Osteoblast (primary cell): ENCODE data around the gene SFRP2. TPM values are rescaled to one million over a fixed set of nuclear protein-coding genes. Genes with fewer than 3 reads are reported as not detected.

Source experiments
- DNase-seq: peaks from one replicate; pipeline ENCODE4 v3.0.0; 2011; ENCODE audit warnings: low spot score, mixed read lengths; ENCODE audit not compliant: insufficient read length; ENCODE audit errors: missing footprints
- H2AFZ ChIP-seq: 2 replicates; pipeline ENCODE4 v1.6.0; 2011; ENCODE audit warnings: mild to moderate bottlenecking, low read length
- H3K27ac ChIP-seq: 2 replicates; pipeline ENCODE4 v1.5.1; 2011; ENCODE audit warnings: mild to moderate bottlenecking, low read depth, low read length, moderate library complexity
- H3K27me3 ChIP-seq: 2 replicates; pipeline ENCODE4 v1.6.0; 2012; ENCODE audit warnings: mild to moderate bottlenecking, control low read depth, inconsistent platforms, low read length, moderate library complexity; ENCODE audit not compliant: insufficient read depth
- H3K36me3 ChIP-seq: 2 replicates; pipeline ENCODE4 v1.5.1; 2011; ENCODE audit warnings: mild to moderate bottlenecking, low read length, control low read depth, moderate library complexity; ENCODE audit not compliant: insufficient read depth
- H3K4me1 ChIP-seq: 2 replicates; pipeline ENCODE4 v1.5.1; 2011; ENCODE audit warnings: mild to moderate bottlenecking, low read length, control low read depth, moderate library complexity; ENCODE audit not compliant: insufficient read depth
- H3K4me2 ChIP-seq: 2 replicates; pipeline ENCODE4 v1.6.0; 2011; ENCODE audit warnings: mild to moderate bottlenecking, low read length; ENCODE audit not compliant: insufficient read depth
- H3K4me3 ChIP-seq: fragments of 200-600 bp; sonication (generic); 3 replicates; pipeline ENCODE4 v1.5.1; 2012; ENCODE audit warnings: mild to moderate bottlenecking, low read length, inconsistent platforms; ENCODE audit not compliant: insufficient read depth
- H3K79me2 ChIP-seq: 2 replicates; pipeline ENCODE4 v1.6.0; 2012; ENCODE audit warnings: mild to moderate bottlenecking, low read length, control low read depth, inconsistent platforms; ENCODE audit not compliant: insufficient read depth
- H3K9me3 ChIP-seq: 2 replicates; pipeline ENCODE4 v1.5.1; 2011; ENCODE audit warnings: low read depth, low read length, control low read depth
- H4K20me1 ChIP-seq: 2 replicates; pipeline ENCODE4 v1.6.0; 2012; ENCODE audit warnings: mild to moderate bottlenecking, low read length, control low read depth; ENCODE audit not compliant: insufficient read depth
- CTCF ChIP-seq: IDR thresholded peaks from 2 replicates; pipeline ENCODE4 v1.5.1; 2011; ENCODE audit warnings: mild to moderate bottlenecking, low read depth, low read length, moderate library complexity; ENCODE audit errors: extremely low read depth
- total RNA-seq: library from RNA; depleted of rRNA; stranded (reverse); fragments of >200 nt; gene quantifications from 2 replicates; pipeline ENCODE4 v1.2.3, GENCODE V29; 2012

The SFRP2 gene
- total RNA-seq, 1 donor = not detected

- no peak overlapping the region for H3K4me2 ChIP-seq
- no peaks in the 10 kb centered on the region for H3K36me3 ChIP-seq
- no peak for TF ChIP-seq CTCF
- H3K27ac ChIP-seq = no peak overlapping the region
- no peaks in the 10 kb centered on the region for H3K9me3 ChIP-seq
- DNase-seq = no peak
- no peaks in the 10 kb centered on the region for H3K4me1 ChIP-seq
- no peak overlapping the region for H3K4me3 ChIP-seq
- no peak overlapping the region for H2AFZ ChIP-seq
- H3K79me2 ChIP-seq = no peaks in the 10 kb centered on the region
- no peaks in the 10 kb centered on the region for H4K20me1 ChIP-seq
- H3K27me3 ChIP-seq = no peaks in the 10 kb centered on the region
These were observed 27.7 kb upstream of the SFRP2 start for GRCh38 chr4:153816542-153816941.

GRCh38 chr4:153814789-153815188 lies 25.9 kb upstream of the SFRP2 start:
- no peaks in the 10 kb centered on the region for H3K4me1 ChIP-seq
- no peaks in the 10 kb centered on the region for H3K27me3 ChIP-seq
- H3K4me2 ChIP-seq = no peak overlapping the region
- H3K36me3 ChIP-seq = no peaks in the 10 kb centered on the region
- no peak overlapping the region for H2AFZ ChIP-seq
- no peaks in the 10 kb centered on the region for H4K20me1 ChIP-seq
- H3K4me3 ChIP-seq = no peak overlapping the region
- no peaks in the 10 kb centered on the region for H3K79me2 ChIP-seq
- H3K9me3 ChIP-seq = no peaks in the 10 kb centered on the region
- no peak for DNase-seq
- TF ChIP-seq CTCF = no peak
- H3K27ac ChIP-seq = no peak overlapping the region

GRCh38 chr4:153809916-153810810 lies 21.3 kb upstream of the SFRP2 start:
- Histone ChIP-seq H4K20me1 (no peaks in the 10 kb centered on the region), H3K4me3 (no peak overlapping the region), H3K27me3 (no peaks in the 10 kb centered on the region), H3K4me1 (no peaks in the 10 kb centered on the region), H3K36me3 (no peaks in the 10 kb centered on the region), H3K9me3 (no peaks in the 10 kb centered on the region), H3K27ac (no peak overlapping the region), H3K79me2 (no peaks in the 10 kb centered on the region), H3K4me2 (no peak overlapping the region), H2AFZ (no peak overlapping the region)
- no peak for TF ChIP-seq CTCF
- DNase-seq = no peak

GRCh38 chr4:153809307-153809706 lies 20.4 kb upstream of the SFRP2 start:
- Histone ChIP-seq H4K20me1 (no peaks in the 10 kb centered on the region), H3K27ac (no peak overlapping the region), H3K4me1 (no peaks in the 10 kb centered on the region), H2AFZ (no peak overlapping the region), H3K27me3 (no peaks in the 10 kb centered on the region), H3K36me3 (no peaks in the 10 kb centered on the region), H3K9me3 (no peaks in the 10 kb centered on the region), H3K79me2 (no peaks in the 10 kb centered on the region), H3K4me2 (no peak overlapping the region), H3K4me3 (no peak overlapping the region)
- TF ChIP-seq CTCF = no peak
- DNase-seq = no peak
